ENCODE data around the gene MCHR2.

Gene MCHR2

DNA sequence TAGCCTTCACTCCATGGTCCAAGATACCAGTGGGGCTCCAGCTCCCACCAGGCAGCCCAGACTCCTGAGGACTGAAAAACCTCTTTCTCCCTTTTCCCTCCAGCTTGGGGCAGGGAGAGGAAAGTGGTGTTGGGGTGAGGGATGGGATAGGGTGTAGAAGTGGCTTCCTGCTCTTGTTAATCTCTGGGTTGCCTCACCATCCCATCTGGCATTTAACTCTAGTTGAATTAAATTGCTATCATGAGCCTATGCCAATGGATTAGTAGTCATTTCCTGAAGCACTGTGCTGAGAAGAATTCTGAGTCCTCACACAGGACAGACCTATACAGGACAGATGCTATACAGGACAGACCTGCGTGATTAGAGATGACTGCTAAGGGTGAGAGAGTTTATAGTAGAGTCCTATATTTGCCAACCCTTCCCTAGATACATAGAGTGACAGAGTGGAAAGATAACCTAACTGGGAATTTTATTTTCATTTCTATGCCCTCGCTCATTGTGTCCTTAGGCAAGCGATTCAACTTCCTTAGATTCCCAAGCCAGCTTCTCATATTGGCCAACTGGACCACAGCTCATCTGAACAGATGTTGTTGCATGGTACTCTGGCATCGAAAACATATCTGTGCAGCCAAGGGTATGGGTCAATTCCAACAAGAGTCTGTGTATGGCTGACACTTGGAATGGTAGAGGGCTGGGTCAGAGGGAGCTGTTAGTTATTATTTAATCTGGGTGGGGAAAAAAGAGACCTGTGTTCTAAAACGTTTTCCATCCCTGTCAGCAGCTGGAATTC is 42.8 kb downstream of the MCHR2 start:
- Mint-ChIP-seq H3K4me3 (no peak overlapping the region), H3K4me1 (no peaks in the 10 kb centered on the region), H3K27ac (no peak overlapping the region), H3K36me3 (no peaks in the 10 kb centered on the region), H3K9me3 (no peaks in the 10 kb centered on the region)
- ATAC-seq: peak; percentile 49
- no peak for DNase-seq (ENCODE audit: low spot score in 2 of 2)

DNA sequence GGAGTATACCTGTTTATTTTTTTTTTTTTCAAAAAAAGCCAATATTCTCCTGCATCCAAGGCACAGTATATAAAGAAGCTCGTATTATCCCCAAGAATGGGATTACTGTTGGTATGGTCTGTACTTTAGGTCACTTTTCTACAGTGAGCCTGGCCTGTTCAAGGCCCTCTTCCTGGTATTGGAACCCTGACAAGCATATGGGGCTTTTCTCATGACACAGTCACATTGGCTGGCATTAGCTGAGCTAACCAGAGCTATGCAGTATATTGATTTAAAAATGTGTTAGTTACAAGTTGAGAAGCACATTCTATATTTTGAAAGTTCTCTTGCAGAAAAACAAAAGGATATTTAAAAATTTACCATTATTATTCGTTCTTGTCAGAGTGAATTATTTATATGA is 48.0 kb downstream of the MCHR2 start:
- Mint-ChIP-seq H3K9me3 (no peaks in the 10 kb centered on the region), H3K4me3 (no peak overlapping the region), H3K27ac (no peak overlapping the region), H3K4me1 (no peaks in the 10 kb centered on the region), H3K36me3 (no peaks in the 10 kb centered on the region)
- ATAC-seq (no peak), DNase-seq (ENCODE audit: low spot score in 2 of 2) (no peak)

DNA sequence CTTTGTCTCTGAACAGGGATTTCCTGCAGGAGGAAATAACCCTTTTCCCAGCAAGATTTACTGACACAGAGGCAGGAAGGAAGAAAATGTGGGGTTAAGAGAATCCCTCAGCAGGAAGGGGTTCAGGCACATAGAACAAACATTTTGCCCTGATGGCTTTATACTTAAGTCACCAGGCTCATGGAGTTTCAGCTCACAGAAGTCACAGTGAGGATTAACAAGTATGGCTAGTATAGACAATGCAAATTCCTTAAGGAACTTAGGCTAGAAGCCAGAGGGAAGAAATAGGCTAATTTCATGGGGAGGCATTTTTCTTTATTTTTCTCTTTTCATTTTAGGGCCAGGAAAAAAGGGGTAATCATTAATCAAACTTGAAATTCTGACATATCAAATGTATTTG is 50.2 kb downstream of the MCHR2 start:
- Mint-ChIP-seq H3K4me3 (no peak overlapping the region), H3K9me3 (no peaks in the 10 kb centered on the region)
- DNase-seq (ENCODE audit: low spot score in 2 of 2): no peak

DNA sequence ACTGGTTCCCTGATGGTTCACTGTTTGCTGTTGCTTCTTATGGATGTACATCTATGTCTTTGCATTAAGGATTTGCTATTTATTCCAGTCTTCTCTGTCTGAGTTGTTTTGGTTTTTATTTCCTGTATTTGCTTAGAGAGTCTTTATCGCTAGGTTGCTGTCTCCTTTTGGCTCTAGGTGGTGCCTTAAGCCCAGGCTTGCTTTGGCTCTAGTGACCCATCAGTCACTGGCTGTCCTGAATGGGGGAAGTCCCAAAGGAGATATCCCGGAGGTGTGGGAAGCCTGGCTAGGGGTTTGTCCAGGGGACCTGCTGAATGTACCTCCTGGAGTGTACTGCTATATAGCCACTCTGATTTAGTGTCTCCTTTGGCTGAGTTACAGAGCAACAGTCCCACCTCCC is 53.4 kb downstream of the MCHR2 start:
- ATAC-seq (no peak), DNase-seq (ENCODE audit: low spot score in 2 of 2) (no peak)
- Mint-ChIP-seq H3K4me3 (no peak overlapping the region), H3K4me1 (no peaks in the 10 kb centered on the region), H3K9me3 (no peaks in the 10 kb centered on the region), H3K27ac (no peak overlapping the region), H3K36me3 (no peaks in the 10 kb centered on the region)

More for the DNA sequence above, 50.2 kb downstream of the MCHR2 start:
- H3K27ac Mint-ChIP-seq: no peak overlapping the region
- no peak for ATAC-seq
- H3K36me3 Mint-ChIP-seq: no peaks in the 10 kb centered on the region
- no peaks in the 10 kb centered on the region for H3K4me1 Mint-ChIP-seq

DNA sequence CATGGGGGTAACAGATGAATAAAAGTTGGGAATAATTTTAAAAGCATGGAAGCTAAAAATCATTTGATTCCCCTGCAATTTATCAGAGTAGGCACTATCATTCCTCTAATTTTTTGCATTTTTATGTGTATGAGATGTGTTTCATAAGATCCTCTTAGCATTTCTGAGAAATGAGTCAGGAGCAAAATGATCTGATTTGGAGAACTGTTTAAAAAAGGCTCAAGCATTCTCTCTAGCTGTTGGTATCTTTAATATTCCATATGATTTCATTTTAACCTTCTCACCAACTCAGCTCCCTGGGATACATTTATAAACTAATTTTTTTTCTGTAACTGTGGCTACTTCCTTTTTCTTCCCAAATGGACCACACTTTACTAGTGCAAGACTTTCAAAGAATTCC is 60.9 kb downstream of the MCHR2 start:
- ATAC-seq (no peak), DNase-seq (ENCODE audit: low spot score in 2 of 2) (no peak)
- H3K4me3 Mint-ChIP-seq: no peak overlapping the region
- H3K27ac Mint-ChIP-seq: no peak overlapping the region
- H3K36me3 Mint-ChIP-seq: no peaks in the 10 kb centered on the region
- H3K9me3 Mint-ChIP-seq: no peaks in the 10 kb centered on the region
- no peaks in the 10 kb centered on the region for H3K4me1 Mint-ChIP-seq

DNA sequence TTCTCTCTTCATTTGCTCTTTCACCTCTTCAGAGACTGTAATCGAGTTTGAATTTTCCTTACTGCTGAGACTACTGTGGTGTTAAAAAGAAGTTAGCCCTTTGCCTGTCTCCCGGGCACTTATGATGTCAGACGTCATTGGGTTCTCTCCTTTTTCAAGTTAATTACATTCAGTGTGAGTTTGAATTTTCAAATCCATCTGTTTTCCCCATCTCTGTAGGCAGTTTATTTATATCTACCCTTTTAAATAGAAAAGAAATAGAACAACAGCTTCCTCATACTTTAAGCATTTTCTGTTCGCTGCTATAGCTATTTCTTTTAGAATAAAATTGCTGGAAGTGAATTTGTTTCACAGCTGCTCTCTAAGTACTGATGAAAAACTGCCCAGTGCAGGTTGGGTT is 81.4 kb downstream of the MCHR2 start:
- no peak overlapping the region for H3K27ac Mint-ChIP-seq

DNA sequence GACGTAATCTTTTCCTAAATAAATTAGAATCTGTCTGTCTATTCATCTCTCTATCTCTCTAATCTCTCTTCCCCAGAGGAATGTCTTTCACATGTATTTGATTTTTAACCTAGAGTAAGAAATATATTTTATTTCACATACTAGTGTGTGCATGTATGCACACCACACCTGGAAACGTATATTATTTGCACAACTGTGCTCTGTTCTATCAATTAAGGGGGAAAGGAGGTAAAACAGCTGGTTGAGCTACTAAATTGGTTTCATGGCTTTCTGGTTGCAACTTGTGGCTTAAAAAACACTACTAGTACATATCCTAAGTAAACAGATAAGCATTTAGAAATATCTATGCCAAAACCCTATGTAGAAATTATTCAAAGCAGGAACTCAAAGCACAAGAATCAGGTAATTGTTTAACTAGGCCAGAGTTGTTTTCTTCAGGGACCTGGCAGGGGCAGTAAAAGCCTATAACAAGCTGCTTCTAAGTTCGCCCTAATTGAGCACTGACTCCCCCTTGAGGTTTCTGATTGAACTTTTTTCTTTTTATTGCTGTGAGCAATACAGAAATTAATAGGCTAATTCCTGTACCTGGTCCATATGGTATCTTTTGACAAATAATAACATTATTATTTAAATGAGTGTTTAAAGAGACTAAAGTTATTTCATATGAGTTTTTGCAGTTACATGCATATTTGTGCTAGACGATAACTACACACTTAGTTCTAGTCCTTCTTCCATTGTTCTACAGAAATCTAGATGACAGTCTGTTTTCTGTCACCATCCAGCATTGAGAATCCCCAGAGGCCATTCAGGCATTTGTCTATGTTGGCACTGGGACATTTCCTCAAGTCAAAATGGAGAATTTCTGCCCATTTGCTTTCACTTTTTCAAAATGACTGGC is 88.6 kb downstream of the MCHR2 start:
- Mint-ChIP-seq H3K4me1 (no peaks in the 10 kb centered on the region), H3K27ac (no peak overlapping the region), H3K9me3 (no peaks in the 10 kb centered on the region), H3K36me3 (no peaks in the 10 kb centered on the region), H3K4me3 (no peak overlapping the region)
- DNase-seq (ENCODE audit: low spot score in 2 of 2) (no peak), ATAC-seq (no peak)

More for the DNA sequence above, 81.4 kb downstream of the MCHR2 start:
- DNase-seq (ENCODE audit: low spot score in 2 of 2): no peak
- no peaks in the 10 kb centered on the region for H3K36me3 Mint-ChIP-seq
- H3K4me1 Mint-ChIP-seq: no peaks in the 10 kb centered on the region
- no peak overlapping the region for H3K4me3 Mint-ChIP-seq
- no peak for ATAC-seq
- H3K9me3 Mint-ChIP-seq: no peaks in the 10 kb centered on the region

DNA sequence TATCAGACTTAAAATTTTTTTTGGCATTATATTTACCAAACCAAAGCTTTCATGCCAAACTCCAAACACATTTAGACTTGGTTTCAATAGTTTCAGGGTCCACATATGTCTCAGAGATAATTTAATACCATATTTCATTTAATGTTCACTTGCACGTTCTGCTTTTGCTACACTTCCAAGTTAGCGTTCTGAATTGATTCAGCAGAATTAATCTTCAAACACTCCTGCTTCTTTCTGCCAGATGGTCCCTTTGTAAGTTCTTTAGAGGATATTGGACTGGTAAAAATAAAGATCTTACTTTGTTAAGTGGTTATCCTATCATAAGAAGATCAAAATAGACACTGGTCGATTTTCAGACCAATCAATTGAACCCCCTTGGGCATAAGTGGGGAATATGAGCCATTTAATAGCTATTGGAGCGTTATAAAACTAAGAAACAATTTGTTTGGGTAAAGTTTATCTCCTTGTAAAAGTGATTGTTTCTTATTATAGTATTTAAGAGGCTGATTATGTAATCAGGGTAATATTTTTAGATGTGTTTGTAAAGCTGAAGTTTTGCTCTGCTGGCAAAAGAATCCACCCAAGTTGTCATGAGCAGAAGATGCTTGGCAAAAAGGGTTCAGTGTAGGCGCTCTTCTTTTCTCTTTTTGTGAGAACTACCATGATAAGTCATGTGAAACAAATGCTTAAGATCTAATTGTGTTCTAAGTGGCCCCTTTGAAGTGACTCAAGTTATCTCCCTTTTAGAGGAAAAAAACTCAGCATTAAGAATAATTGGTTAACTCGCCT is 92.2 kb downstream of the MCHR2 start:
- no peak overlapping the region for H3K4me3 Mint-ChIP-seq
- no peaks in the 10 kb centered on the region for H3K9me3 Mint-ChIP-seq
- H3K36me3 Mint-ChIP-seq: no peaks in the 10 kb centered on the region
- H3K4me1 Mint-ChIP-seq: no peaks in the 10 kb centered on the region
- ATAC-seq (no peak), DNase-seq (ENCODE audit: low spot score in 2 of 2) (no peak)
- no peak overlapping the region for H3K27ac Mint-ChIP-seq

DNA sequence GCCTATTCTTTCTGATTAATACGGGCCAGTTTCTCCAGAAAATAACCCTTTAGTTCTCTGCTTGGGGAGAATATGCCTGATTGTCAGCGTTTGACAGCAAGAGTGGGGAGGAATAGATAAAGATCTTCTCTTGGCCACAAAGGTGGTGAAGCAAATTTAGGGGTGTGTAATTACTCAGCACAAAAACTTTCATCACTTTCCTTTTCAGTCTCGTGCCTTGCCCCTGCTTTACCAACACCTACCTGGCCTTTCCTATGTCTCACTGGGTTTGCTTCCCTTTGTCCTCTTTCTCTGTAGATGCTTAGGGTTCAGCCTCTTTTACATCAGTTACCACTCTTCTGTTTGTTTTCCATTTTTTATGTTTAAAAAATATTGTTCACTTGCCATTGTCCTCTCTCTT is 99.2 kb downstream of the MCHR2 start:
- no peak overlapping the region for H3K27ac Mint-ChIP-seq
- ATAC-seq: no peak
- H3K4me1 Mint-ChIP-seq: no peaks in the 10 kb centered on the region
- H3K4me3 Mint-ChIP-seq: no peak overlapping the region
- H3K36me3 Mint-ChIP-seq: no peaks in the 10 kb centered on the region
- no peaks in the 10 kb centered on the region for H3K9me3 Mint-ChIP-seq
- DNase-seq (ENCODE audit: low spot score in 2 of 2): no peak

DNA sequence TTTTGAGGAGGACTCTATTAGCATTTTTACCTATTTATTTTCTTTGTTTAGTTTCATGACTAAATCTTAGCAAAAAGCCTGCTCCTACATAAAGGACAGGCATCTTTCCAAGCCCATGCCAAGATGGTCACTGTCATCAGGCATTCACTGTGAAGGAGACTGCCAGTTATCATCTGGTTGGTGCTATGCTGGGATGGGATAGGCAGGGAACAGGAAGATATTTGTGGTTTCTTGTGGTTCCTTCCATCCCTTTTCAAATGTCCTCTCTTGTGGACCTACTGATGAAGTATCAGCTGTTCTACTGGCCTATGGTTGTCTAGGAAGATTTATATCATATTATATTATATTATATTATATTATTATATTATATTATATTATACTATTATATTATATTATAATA is 107.0 kb downstream of the MCHR2 start:
- no peaks in the 10 kb centered on the region for H3K36me3 Mint-ChIP-seq
- no peaks in the 10 kb centered on the region for H3K9me3 Mint-ChIP-seq
- ATAC-seq (no peak), DNase-seq (ENCODE audit: low spot score in 2 of 2) (no peak)
- H3K4me1 Mint-ChIP-seq: no peaks in the 10 kb centered on the region
- H3K4me3 Mint-ChIP-seq: no peak overlapping the region
- no peak overlapping the region for H3K27ac Mint-ChIP-seq

DNA sequence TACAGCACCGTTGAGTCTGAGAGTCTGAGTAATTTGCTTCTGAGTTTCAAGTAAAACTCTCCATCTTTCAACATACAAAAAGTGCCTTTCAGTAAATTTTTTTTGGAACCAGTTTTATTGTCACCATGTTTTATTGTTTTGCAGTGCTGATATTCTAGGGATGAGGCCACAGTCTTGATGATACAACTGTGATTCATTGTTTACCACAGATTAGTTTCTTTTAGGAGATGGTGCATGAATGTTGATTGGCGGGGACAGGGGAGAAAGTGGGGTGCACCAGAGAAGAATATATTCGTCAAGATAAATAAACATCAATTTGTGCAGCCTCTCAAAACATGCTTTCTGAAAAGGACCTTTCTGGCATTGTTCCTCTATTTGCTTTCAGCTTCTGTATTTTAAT is 109.0 kb downstream of the MCHR2 start:
- DNase-seq (ENCODE audit: low spot score in 2 of 2) (no peak), ATAC-seq (no peak)
- Mint-ChIP-seq H3K9me3 (no peaks in the 10 kb centered on the region), H3K4me3 (no peak overlapping the region), H3K27ac (no peak overlapping the region), H3K36me3 (no peaks in the 10 kb centered on the region), H3K4me1 (no peaks in the 10 kb centered on the region)

DNA sequence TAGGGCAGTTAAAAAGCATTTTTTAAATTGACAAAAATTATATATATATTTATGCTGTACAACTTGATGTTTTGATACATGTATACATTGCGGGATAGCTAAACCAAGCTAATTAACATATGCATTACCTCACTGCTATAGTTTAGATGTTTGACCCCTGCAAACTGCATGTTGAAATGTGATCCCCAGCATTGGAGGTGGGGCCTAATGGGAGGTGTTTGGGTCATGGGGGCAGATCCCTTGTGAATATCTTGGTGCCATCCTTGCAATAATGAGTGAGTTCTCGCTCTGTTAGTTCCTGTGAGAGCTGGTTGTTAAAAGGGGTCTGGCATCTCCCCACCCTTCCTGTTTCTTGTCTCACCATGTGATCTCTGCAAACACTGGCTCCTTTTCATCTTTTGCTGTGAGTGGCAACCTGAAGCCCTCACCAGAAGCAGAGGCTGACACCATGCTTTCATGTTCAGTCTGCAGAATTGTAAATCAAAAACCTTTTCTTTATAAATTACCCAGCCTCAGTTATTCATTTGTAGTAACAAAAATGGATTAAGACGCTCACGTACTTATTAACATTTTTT is 111.8 kb downstream of the MCHR2 start:
- Mint-ChIP-seq H3K4me1 (no peaks in the 10 kb centered on the region), H3K9me3 (no peaks in the 10 kb centered on the region), H3K4me3 (no peak overlapping the region), H3K36me3 (no peaks in the 10 kb centered on the region), H3K27ac (no peak overlapping the region)
- DNase-seq (ENCODE audit: low spot score in 2 of 2) (no peak), ATAC-seq (no peak)

DNA sequence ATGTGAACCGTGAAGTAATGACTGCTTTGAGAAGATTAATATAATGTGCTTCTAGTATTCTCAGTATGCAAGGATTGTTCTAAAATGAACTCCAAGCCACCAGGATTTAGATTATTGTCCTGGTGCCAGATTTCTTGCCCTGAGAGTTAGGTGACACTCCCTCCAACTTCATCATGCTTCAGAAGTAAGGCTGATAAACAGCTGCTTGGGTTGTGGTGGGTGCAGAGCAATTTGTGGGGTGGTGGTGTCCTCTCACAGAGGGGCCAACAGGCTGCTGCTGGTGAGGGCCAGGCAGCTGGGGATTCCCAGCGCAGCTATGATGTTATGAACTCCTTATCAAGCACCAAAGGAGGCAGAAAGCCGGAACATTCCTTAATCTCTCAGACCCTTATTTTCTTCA is 114.6 kb downstream of the MCHR2 start:
- no peak for ATAC-seq
- Mint-ChIP-seq H3K27ac (no peak overlapping the region), H3K4me3 (no peak overlapping the region), H3K9me3 (no peaks in the 10 kb centered on the region), H3K4me1 (no peaks in the 10 kb centered on the region), H3K36me3 (no peaks in the 10 kb centered on the region)
- no peak for DNase-seq (ENCODE audit: low spot score in 2 of 2)

DNA sequence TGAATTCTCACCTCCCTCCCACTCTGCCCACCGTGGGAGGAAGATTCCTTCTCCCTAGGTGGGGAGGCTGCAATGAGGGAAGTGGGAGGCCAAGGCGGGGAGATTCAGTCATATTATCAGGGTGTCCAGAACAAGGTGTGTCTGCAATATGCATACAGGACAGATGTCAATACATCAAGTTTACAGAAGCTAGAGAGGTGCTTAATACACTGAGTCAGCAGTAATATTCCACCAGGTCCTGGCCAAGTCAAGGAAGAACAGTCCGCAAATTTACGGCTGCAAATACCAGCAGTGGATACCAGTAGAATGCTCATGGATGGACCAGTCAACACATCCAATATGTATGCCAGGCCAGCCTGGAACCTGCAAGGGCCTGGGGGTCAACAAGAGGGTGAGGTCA is 119.0 kb downstream of the MCHR2 start:
- no peak overlapping the region for H3K4me3 Mint-ChIP-seq
- H3K27ac Mint-ChIP-seq: no peak overlapping the region
- no peaks in the 10 kb centered on the region for H3K9me3 Mint-ChIP-seq
- DNase-seq (ENCODE audit: low spot score in 2 of 2): no peak
- H3K4me1 Mint-ChIP-seq: no peaks in the 10 kb centered on the region
- H3K36me3 Mint-ChIP-seq: no peaks in the 10 kb centered on the region
- no peak for ATAC-seq

DNA sequence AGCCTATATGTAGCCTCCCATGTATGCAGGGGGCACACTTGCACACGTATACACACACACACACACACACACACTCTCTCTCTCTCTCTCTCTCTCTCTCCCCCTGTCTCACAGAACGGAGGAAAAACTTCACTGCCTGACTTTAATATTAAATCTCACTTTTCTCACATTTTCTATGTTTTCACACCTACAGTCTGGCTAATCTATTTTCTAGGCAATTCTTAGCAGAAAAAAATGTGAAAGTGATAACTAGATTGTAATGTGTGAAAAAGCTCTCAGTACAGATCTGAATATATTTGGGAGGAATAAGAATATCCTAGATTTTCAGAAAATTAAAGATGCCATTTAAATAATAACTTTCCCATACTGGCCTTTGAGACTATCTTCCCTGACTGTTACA is 120.9 kb downstream of the MCHR2 start:
- H3K9me3 Mint-ChIP-seq: no peaks in the 10 kb centered on the region
- no peaks in the 10 kb centered on the region for H3K4me1 Mint-ChIP-seq
- DNase-seq (ENCODE audit: low spot score in 2 of 2) (no peak), ATAC-seq (no peak)
- H3K27ac Mint-ChIP-seq: no peak overlapping the region
- H3K4me3 Mint-ChIP-seq: no peak overlapping the region
- H3K36me3 Mint-ChIP-seq: no peaks in the 10 kb centered on the region
